ENCODE measurements around the gene TMEM51. TPM values are rescaled to one million over a fixed set of nuclear protein-coding genes. Genes with fewer than 3 reads are reported as not detected.

The TMEM51 gene
- total and polyA plus RNA-seq, 10 of the 15 experiments (the other 5 are each of a cell fraction or from before 2014, with no cell fraction given): 0.55 to 4.8 (median 3.1) TPM

DNA sequence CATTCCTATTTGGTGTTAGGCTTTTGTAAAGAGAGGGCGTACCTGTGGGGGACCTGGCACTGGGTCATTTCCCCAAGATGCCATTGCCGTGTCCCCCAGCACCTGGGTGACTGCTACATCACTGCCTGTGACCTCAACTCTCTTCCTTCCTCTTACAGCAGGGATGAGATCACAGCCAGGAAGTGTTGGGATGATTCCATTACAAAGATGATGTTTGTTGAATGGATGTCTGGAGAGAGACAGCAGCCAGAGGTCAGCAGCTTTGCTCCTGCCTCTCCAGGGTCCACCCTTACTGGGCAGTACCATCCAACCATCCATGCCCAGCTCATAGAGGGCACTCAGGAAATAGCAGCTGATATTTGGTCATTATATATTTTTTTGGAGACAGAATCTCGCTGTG is 35.1 kb downstream of the TMEM51 start:
- POLR2A ChIA-PET: interaction anchor here (1.4 to 2.1 kb wide), 2 partner anchors 15 to 20 kb away, joined by 3 to 5 read pairs; no protein-coding TSS in a partner anchor
- TF ChIP-seq NR2F1 (conservative IDR thresholded peaks at IDR 0.05): no peak
- no peak for TF ChIP-seq NFYA (IDR thresholded peaks at IDR 0.05; ENCODE audit: borderline replicate concordance, low read depth, low read length)
- no peak for TF ChIP-seq ZBED1 (IDR thresholded peaks at IDR 0.05; ENCODE audit: borderline replicate concordance)
- no peak for TF ChIP-seq TARDBP (IDR thresholded peaks at IDR 0.05; ENCODE audit: borderline replicate concordance)
- TF ChIP-seq, protein P1, sequence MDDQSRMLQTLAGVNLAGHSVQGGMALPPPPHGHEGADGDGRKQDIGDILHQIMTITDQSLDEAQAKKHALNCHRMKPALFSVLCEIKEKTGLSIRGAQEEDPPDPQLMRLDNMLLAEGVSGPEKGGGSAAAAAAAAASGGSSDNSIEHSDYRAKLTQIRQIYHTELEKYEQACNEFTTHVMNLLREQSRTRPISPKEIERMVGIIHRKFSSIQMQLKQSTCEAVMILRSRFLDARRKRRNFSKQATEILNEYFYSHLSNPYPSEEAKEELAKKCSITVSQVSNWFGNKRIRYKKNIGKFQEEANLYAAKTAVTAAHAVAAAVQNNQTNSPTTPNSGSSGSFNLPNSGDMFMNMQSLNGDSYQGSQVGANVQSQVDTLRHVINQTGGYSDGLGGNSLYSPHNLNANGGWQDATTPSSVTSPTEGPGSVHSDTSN (IDR thresholded peaks at IDR 0.05; ENCODE audit: insufficient replicate concordance, low read depth, low read length): no peak
- TF ChIP-seq, protein P2, sequence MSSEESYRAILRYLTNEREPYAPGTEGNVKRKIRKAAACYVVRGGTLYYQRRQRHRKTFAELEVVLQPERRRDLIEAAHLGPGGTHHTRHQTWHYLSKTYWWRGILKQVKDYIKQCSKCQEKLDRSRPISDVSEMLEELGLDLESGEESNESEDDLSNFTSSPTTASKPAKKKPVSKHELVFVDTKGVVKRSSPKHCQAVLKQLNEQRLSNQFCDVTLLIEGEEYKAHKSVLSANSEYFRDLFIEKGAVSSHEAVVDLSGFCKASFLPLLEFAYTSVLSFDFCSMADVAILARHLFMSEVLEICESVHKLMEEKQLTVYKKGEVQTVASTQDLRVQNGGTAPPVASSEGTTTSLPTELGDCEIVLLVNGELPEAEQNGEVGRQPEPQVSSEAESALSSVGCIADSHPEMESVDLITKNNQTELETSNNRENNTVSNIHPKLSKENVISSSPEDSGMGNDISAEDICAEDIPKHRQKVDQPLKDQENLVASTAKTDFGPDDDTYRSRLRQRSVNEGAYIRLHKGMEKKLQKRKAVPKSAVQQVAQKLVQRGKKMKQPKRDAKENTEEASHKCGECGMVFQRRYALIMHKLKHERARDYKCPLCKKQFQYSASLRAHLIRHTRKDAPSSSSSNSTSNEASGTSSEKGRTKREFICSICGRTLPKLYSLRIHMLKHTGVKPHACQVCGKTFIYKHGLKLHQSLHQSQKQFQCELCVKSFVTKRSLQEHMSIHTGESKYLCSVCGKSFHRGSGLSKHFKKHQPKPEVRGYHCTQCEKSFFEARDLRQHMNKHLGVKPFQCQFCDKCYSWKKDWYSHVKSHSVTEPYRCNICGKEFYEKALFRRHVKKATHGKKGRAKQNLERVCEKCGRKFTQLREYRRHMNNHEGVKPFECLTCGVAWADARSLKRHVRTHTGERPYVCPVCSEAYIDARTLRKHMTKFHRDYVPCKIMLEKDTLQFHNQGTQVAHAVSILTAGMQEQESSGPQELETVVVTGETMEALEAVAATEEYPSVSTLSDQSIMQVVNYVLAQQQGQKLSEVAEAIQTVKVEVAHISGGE (CRISPR knock-in tag; IDR thresholded peaks at IDR 0.05): no peak
- no peak for TF ChIP-seq CHD1 (IDR thresholded peaks at IDR 0.05; ENCODE audit: low read depth, low read length)
- no peak for TF ChIP-seq POLR2AphosphoS5 (IDR thresholded peaks at IDR 0.05; ENCODE audit: low read length)
- TF ChIP-seq, protein P3, sequence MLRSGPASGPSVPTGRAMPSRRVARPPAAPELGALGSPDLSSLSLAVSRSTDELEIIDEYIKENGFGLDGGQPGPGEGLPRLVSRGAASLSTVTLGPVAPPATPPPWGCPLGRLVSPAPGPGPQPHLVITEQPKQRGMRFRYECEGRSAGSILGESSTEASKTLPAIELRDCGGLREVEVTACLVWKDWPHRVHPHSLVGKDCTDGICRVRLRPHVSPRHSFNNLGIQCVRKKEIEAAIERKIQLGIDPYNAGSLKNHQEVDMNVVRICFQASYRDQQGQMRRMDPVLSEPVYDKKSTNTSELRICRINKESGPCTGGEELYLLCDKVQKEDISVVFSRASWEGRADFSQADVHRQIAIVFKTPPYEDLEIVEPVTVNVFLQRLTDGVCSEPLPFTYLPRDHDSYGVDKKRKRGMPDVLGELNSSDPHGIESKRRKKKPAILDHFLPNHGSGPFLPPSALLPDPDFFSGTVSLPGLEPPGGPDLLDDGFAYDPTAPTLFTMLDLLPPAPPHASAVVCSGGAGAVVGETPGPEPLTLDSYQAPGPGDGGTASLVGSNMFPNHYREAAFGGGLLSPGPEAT (IDR thresholded peaks at IDR 0.05; ENCODE audit: low read depth): no peak
- no peak for TF ChIP-seq IKZF2 (IDR thresholded peaks at IDR 0.05)
- TF ChIP-seq, protein P4, sequence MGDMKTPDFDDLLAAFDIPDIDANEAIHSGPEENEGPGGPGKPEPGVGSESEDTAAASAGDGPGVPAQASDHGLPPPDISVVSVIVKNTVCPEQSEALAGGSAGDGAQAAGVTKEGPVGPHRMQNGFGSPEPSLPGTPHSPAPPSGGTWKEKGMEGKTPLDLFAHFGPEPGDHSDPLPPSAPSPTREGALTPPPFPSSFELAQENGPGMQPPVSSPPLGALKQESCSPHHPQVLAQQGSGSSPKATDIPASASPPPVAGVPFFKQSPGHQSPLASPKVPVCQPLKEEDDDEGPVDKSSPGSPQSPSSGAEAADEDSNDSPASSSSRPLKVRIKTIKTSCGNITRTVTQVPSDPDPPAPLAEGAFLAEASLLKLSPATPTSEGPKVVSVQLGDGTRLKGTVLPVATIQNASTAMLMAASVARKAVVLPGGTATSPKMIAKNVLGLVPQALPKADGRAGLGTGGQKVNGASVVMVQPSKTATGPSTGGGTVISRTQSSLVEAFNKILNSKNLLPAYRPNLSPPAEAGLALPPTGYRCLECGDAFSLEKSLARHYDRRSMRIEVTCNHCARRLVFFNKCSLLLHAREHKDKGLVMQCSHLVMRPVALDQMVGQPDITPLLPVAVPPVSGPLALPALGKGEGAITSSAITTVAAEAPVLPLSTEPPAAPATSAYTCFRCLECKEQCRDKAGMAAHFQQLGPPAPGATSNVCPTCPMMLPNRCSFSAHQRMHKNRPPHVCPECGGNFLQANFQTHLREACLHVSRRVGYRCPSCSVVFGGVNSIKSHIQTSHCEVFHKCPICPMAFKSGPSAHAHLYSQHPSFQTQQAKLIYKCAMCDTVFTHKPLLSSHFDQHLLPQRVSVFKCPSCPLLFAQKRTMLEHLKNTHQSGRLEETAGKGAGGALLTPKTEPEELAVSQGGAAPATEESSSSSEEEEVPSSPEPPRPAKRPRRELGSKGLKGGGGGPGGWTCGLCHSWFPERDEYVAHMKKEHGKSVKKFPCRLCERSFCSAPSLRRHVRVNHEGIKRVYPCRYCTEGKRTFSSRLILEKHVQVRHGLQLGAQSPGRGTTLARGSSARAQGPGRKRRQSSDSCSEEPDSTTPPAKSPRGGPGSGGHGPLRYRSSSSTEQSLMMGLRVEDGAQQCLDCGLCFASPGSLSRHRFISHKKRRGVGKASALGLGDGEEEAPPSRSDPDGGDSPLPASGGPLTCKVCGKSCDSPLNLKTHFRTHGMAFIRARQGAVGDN (IDR thresholded peaks at IDR 0.05): no peak
- TF ChIP-seq KAT2A (conservative IDR thresholded peaks at IDR 0.05; ENCODE audit: control insufficient read depth, low read depth, low read length): no peak
- TF ChIP-seq MEF2B (IDR thresholded peaks at IDR 0.05; ENCODE audit: partially characterized antibody, poor library complexity, severe bottlenecking): no peak
- no peak for TF ChIP-seq HDGF (IDR thresholded peaks at IDR 0.05)
- TF ChIP-seq NBN (IDR thresholded peaks at IDR 0.05): no peak

More for the DNA sequence above, 35.1 kb downstream of the TMEM51 start:
- intact Hi-C loops (cut with micrococcal nuclease; ENCODE audit: unreplicated experiment): no loop called here
- Histone ChIP-seq H3K9ac (ENCODE audit: control insufficient read depth, insufficient read depth, low read length) (no peak overlapping the region), H2AFZ (ENCODE audit: control insufficient read depth, low read depth, low read length) (no peak overlapping the region), H3K4me3 (no peak overlapping the region), H4K20me1 (ENCODE audit: control insufficient read depth, insufficient read depth) (no peaks in the 10 kb centered on the region), H3K27me3 (replicated peaks in 1 of 2; ENCODE audit: control insufficient read depth in 2 of 2, insufficient read depth in 2 of 2, low read length in 1 of 2) (no peaks in the 10 kb centered on the region), H3K36me3 (ENCODE audit: control insufficient read depth in 2 of 2, insufficient read depth in 2 of 2, low read length in 1 of 2) (no peaks in the 10 kb centered on the region), H3K4me1 (ENCODE audit: control insufficient read depth, insufficient read depth, low read length) (no peaks in the 10 kb centered on the region), H3K27ac (ENCODE audit: control insufficient read depth, insufficient read depth) (no peak overlapping the region), H3K79me2 (ENCODE audit: control insufficient read depth, insufficient read depth, low read length) (no peaks in the 10 kb centered on the region), H3K4me2 (ENCODE audit: control insufficient read depth, insufficient read depth) (no peak overlapping the region), H3K9me3 (replicated peaks; ENCODE audit: control insufficient read depth, insufficient read depth, low read length) (no peaks in the 10 kb centered on the region)
- FAIRE-seq (no peak), ATAC-seq (no peak), DNase-seq (ENCODE audit: low read depth, low spot score) (no peak)
- no TSS peak for BruUV-seq (replicated peaks)
- in situ Hi-C loops (cut with MboI): no loop called here
- WGBS (ENCODE audit: insufficient coverage, insufficient replicate concordance, low lambda C conversion rate, missing lambda C conversion rate): 11% methylated on average over 3 of the region's 3 CpGs
- SMC1A ChIA-PET (ENCODE audit: uncharacterized antibody, unreplicated experiment): interaction anchor here (1.0 to 1.5 kb wide), 4 partner anchors 32 to 62 kb away, joined by 3 to 4 read pairs (median 4); partner anchors contain the start of gene TMEM51
- RAD21 ChIA-PET (ENCODE audit: unreplicated experiment): interaction anchor here (1.4 kb wide), 1 partner anchor 60 kb away, joined by 4 read pairs; no protein-coding TSS in a partner anchor
- CTCF ChIA-PET: interaction anchor here (0.8 to 1.5 kb wide), 5 partner anchors 11 to 133 kb away, joined by 3 to 5 read pairs (median 3); no protein-coding TSS in a partner anchor

Data from GM12878 (cell line).